BLaER1 (cell line): ENCODE data around the gene COL4A1.
A peak's percentile ranks its signal among the peaks of the same experiment; 100 is the strongest.
"Not testable (repeated sequence)": the region's sequence is repeated elsewhere in the genome, so short reads cannot be mapped to it uniquely, and the experiment has no call there.

Experiments
- H3K27ac ChIP-seq: shearing (Covaris generic); formaldehyde crosslinking; 2 replicates; pipeline ENCODE4 v1.8.1; 2022
- H3K27me3 ChIP-seq: shearing (Covaris generic); formaldehyde crosslinking; 2 replicates; pipeline ENCODE4 v1.8.1; 2022
- H3K36me3 ChIP-seq: shearing (Covaris generic); formaldehyde crosslinking; 2 replicates; pipeline ENCODE4 v1.8.1; 2022
- H3K4me1 ChIP-seq: shearing (Covaris generic); formaldehyde crosslinking; 2 replicates; pipeline ENCODE4 v1.8.1; 2022
- H3K4me2 ChIP-seq: shearing (Covaris generic); formaldehyde crosslinking; 2 replicates; pipeline ENCODE4 v1.8.1; 2022
- H3K4me3 ChIP-seq: shearing (Covaris generic); formaldehyde crosslinking; 2 replicates; pipeline ENCODE4 v1.8.1; 2022
- H3K9ac ChIP-seq: shearing (Covaris generic); formaldehyde crosslinking; 2 replicates; pipeline ENCODE4 v1.8.1; 2022
- H3K9me3 ChIP-seq: shearing (Covaris generic); formaldehyde crosslinking; 2 replicates; pipeline ENCODE4 v1.8.1; 2022
- H4K20me1 ChIP-seq: shearing (Covaris generic); formaldehyde crosslinking; 2 replicates; pipeline ENCODE4 v1.8.1; 2022
- Cebpa-rat ChIP-seq: shearing (Covaris generic); IDR thresholded peaks from 2 replicates; pipeline ENCODE4 v1.8.1; 2022

COL4A1 gene

DNA sequence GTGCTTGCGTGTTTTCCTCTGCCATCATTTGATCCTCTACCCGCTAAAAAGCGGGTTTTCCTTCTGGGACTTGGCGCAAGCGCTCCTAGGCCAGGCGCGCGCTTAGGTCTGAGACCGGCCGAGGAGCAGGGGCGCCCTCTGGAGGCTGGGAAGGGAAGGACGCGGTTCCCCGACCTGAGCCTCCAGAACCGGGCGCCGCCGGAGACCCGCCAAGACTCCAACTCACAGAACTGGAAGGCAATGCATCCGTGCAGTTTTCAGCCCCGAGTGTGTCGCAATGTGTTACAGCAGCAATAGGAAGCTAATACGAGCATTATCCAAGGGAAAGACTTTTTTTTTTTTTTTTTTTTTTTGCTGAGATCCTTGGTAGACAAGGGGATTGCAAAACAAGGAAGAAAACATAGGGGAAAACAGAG lies 190.9 kb downstream of the COL4A1 start:
- H3K4me2 ChIP-seq = peak overlapping the region; percentile 87

DNA sequence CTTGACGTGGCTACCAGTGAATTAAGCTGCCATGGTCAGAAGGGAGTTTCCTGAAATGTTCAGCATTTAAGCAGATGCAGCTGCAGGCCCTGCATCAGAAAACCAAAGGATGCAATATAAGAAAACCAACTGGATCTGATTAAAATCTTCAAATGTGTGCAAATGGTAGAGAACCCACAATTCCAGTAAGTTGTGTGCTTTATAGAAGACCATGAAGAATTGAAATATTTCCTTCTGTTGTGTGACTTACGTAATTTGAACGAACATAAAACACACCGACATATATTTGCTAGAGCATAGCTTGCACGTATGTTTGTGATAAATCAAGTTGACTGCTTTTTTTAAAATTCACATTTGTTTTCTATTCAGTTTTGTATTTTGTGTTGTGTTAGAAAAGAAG lies 191.4 kb downstream of the COL4A1 start:
- no peak overlapping the region for H3K27ac ChIP-seq
- no peaks in the 10 kb centered on the region for H4K20me1 ChIP-seq
- no peak for TF ChIP-seq Cebpa-rat
- H3K4me3 ChIP-seq = no peak overlapping the region
- H3K4me2 ChIP-seq = peak overlapping the region; percentile 87
- H3K9ac ChIP-seq = no peak overlapping the region
- H3K9me3 ChIP-seq = no peaks in the 10 kb centered on the region
- H3K27me3 ChIP-seq = no peaks in the 10 kb centered on the region
- H3K36me3 ChIP-seq = no peaks in the 10 kb centered on the region
- peaks cover 84% of the 10 kb centered on the region for H3K4me1 ChIP-seq

More for the DNA sequence above, 190.9 kb downstream of the COL4A1 start:
- Histone ChIP-seq H4K20me1 (no peaks in the 10 kb centered on the region), H3K4me1 (peaks cover 85% of the 10 kb centered on the region), H3K36me3 (no peaks in the 10 kb centered on the region), H3K27me3 (no peaks in the 10 kb centered on the region), H3K9ac (no peak overlapping the region), H3K4me3 (no peak overlapping the region), H3K9me3 (no peaks in the 10 kb centered on the region), H3K27ac (no peak overlapping the region)
- TF ChIP-seq Cebpa-rat = peak; percentile 34; the same call in 1 of the 2 replicates

GRCh38 chr13:110114316-110114715 lies 192.6 kb downstream of the COL4A1 start:
- Histone ChIP-seq H3K4me1 (peaks cover 84% of the 10 kb centered on the region), H3K4me2 (peak overlapping the region; percentile 87), H3K9ac (no peak overlapping the region), H3K9me3 (no peaks in the 10 kb centered on the region), H4K20me1 (no peaks in the 10 kb centered on the region), H3K27me3 (no peaks in the 10 kb centered on the region), H3K27ac (peak overlapping the region; percentile 43; the same call in 1 of the 2 replicates), H3K36me3 (no peaks in the 10 kb centered on the region), H3K4me3 (no peak overlapping the region)
- TF ChIP-seq Cebpa-rat = no peak

DNA sequence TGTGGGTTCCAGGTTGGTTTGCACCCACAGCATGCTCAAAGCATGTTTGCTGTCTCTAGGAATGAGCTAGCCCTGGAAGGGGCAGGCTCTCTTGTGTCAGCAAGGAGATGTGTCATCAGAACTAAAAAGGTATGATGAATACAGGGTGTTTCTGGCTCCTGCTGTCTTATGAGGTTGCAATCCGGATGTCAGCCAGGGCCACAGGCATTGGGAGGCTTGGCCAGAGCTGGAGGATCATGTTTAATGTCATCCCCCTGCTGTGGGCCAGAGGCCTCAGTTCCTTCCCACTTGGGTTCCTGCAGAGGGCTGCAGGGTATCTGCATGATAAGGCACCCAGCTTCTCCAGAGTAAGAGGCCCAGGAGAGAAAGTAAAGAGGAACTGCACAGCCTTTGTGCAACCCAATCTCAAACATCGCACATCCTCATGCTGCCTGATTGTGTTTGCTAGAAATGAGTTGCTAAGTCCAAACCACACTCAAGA lies 193.6 kb downstream of the COL4A1 start:
- Histone ChIP-seq H3K9me3 (no peaks in the 10 kb centered on the region), H3K36me3 (no peaks in the 10 kb centered on the region), H3K4me3 (no peak overlapping the region), H3K4me1 (peaks cover 84% of the 10 kb centered on the region), H3K4me2 (peak overlapping the region; percentile 87), H3K27me3 (no peaks in the 10 kb centered on the region), H3K27ac (peak overlapping the region; percentile 43; the same call in 1 of the 2 replicates), H3K9ac (no peak overlapping the region), H4K20me1 (no peaks in the 10 kb centered on the region)
- no peak for TF ChIP-seq Cebpa-rat

DNA sequence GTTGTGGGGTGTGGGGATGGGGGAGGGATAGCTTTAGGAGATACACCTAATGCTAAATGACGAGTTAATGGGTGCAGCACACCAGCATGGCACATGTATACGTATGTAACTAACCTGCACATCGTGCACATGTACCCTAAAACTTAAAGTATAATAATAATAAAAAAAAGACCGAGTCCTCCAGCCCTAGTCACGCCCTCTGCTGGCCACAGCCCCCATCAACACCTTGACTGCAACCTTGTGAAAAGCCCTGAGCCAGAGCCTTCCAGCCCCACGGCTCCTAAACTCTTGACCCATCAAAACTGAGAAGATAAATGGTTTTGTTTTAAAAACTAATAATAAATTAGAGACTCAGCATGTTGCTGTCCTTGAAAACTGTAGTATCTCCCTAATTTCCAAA lies 194.6 kb downstream of the COL4A1 start:
- H3K36me3 ChIP-seq, H3K9ac ChIP-seq, H3K9me3 ChIP-seq, H3K27me3 ChIP-seq, H3K4me3 ChIP-seq, H4K20me1 ChIP-seq: not testable (repeated sequence)
- H3K4me1 ChIP-seq = peaks cover 84% of the 10 kb centered on the region
- H3K4me2 ChIP-seq = peak overlapping the region; percentile 87
- H3K27ac ChIP-seq = 0 out of 2 replicates have a peak overlapping the region, but pooled peaks have one; percentile 43

DNA sequence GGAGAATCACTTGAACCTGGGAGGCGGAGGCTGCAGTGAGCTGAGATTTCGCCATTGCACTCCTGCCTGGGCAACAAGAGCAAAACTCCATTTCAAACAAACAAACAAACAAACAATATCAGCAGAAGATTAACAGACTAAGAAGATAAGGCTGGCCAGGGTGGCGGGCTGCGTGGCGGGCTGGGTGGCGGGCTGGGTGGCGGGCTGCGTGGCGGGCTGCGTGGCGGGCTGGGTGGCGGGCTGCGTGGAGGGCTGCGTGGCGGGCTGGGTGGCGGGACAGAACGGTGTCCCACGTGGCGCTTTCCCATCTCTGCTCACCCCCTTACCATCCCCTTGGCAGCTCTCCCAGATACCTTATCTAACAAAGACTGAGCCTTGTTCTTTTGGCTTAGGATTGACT lies 196.2 kb downstream of the COL4A1 start:
- Histone ChIP-seq H3K36me3 (no peaks in the 10 kb centered on the region), H3K27me3 (no peaks in the 10 kb centered on the region), H4K20me1 (no peaks in the 10 kb centered on the region), H3K27ac (peak overlapping the region; percentile 84; the same call in 1 of the 2 replicates), H3K9me3 (no peaks in the 10 kb centered on the region), H3K9ac (no peak overlapping the region), H3K4me3 (no peak overlapping the region), H3K4me2 (peak overlapping the region; percentile 98), H3K4me1 (peaks cover 78% of the 10 kb centered on the region)
- no peak for TF ChIP-seq Cebpa-rat

GRCh38 chr13:110109910-110110309 lies 197.0 kb downstream of the COL4A1 start:
- H4K20me1 ChIP-seq = no peaks in the 10 kb centered on the region
- no peaks in the 10 kb centered on the region for H3K36me3 ChIP-seq
- H3K4me3 ChIP-seq = peak overlapping the region; percentile 55
- H3K9ac ChIP-seq = peak overlapping the region; percentile 70
- no peaks in the 10 kb centered on the region for H3K9me3 ChIP-seq
- no peaks in the 10 kb centered on the region for H3K27me3 ChIP-seq
- H3K27ac ChIP-seq = peak overlapping the region; percentile 84
- peaks cover 70% of the 10 kb centered on the region for H3K4me1 ChIP-seq
- H3K4me2 ChIP-seq = peak overlapping the region; percentile 98
- no peak for TF ChIP-seq Cebpa-rat

- Histone ChIP-seq H3K27me3 (no peaks in the 10 kb centered on the region), H3K4me2 (peak overlapping the region; percentile 98), H3K4me1 (peaks cover 63% of the 10 kb centered on the region), H3K4me3 (peak overlapping the region; percentile 55), H3K27ac (peak overlapping the region; percentile 84), H4K20me1 (no peaks in the 10 kb centered on the region), H3K9ac (peak overlapping the region; percentile 70), H3K36me3 (no peaks in the 10 kb centered on the region), H3K9me3 (no peaks in the 10 kb centered on the region)
- TF ChIP-seq Cebpa-rat = peak; percentile 57; the same call in 1 of the 2 replicates
These were observed 197.7 kb downstream of the COL4A1 start for GRCh38 chr13:110109140-110109783.

- H3K9ac ChIP-seq = peak overlapping the region; percentile 70
- H3K4me2 ChIP-seq = peak overlapping the region; percentile 98
- H3K27ac ChIP-seq = peak overlapping the region; percentile 84
- H4K20me1 ChIP-seq = no peaks in the 10 kb centered on the region
- H3K4me1 ChIP-seq = peaks cover 56% of the 10 kb centered on the region
- no peaks in the 10 kb centered on the region for H3K9me3 ChIP-seq
- TF ChIP-seq Cebpa-rat = no peak
- H3K27me3 ChIP-seq = no peaks in the 10 kb centered on the region
- no peaks in the 10 kb centered on the region for H3K36me3 ChIP-seq
- H3K4me3 ChIP-seq = peak overlapping the region; percentile 55
These were observed 198.4 kb downstream of the COL4A1 start for GRCh38 chr13:110108348-110109139.
